ENCODE data around the gene POFUT2.

Gene POFUT2

DNA sequence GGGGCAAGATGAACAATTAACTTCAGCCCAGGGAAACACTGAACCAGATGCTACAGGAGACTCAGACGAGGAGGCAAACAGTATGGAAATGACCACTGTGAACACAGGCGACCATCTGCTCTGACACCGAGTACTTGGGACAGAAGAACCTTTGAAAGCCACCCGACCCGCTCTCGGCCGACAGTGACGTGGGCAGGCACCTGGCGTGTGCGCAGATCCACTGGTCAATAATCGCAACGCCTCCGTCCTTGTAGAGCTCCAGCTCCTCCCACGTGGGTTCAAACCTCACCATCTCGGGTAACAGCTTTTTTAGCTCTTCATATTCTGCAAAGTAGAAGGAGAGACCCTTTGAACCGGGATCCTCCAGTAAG is 20.3 kb downstream of the POFUT2 start:
- H3K27me3 ChIP-seq (ENCODE audit: insufficient read depth, low read length): no peaks in the 10 kb centered on the region
- no peak for TF ChIP-seq EZH2 (IDR thresholded peaks at IDR 0.05; ENCODE audit: borderline replicate concordance, low read length)
- TF ChIP-seq, protein P1, sequence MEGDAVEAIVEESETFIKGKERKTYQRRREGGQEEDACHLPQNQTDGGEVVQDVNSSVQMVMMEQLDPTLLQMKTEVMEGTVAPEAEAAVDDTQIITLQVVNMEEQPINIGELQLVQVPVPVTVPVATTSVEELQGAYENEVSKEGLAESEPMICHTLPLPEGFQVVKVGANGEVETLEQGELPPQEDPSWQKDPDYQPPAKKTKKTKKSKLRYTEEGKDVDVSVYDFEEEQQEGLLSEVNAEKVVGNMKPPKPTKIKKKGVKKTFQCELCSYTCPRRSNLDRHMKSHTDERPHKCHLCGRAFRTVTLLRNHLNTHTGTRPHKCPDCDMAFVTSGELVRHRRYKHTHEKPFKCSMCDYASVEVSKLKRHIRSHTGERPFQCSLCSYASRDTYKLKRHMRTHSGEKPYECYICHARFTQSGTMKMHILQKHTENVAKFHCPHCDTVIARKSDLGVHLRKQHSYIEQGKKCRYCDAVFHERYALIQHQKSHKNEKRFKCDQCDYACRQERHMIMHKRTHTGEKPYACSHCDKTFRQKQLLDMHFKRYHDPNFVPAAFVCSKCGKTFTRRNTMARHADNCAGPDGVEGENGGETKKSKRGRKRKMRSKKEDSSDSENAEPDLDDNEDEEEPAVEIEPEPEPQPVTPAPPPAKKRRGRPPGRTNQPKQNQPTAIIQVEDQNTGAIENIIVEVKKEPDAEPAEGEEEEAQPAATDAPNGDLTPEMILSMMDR (IDR thresholded peaks at IDR 0.05; ENCODE audit: low read length): no peak
- H3K36me3 ChIP-seq (ENCODE audit: insufficient read depth, low read length): peaks cover 72% of the 10 kb centered on the region
- H3K4me2 ChIP-seq (ENCODE audit: low read length): no peak overlapping the region
- no peak overlapping the region for H3K9ac ChIP-seq (ENCODE audit: low read length)
- H3K9me2 ChIP-seq (ENCODE audit: low read depth, low read length): no peaks in the 10 kb centered on the region
- H3F3A ChIP-seq (ENCODE audit: insufficient read depth, low read length): no peaks in the 10 kb centered on the region
- 0 out of 2 replicates have a peak, but pooled peaks cover 4% of the 10 kb centered on the region for H3K9me3 ChIP-seq (ENCODE audit: low read length)
- H3K4me1 ChIP-seq (ENCODE audit: insufficient read depth, low read length, severe bottlenecking): peaks cover 4% of the 10 kb centered on the region
- H2AFZ ChIP-seq (ENCODE audit: low read length): no peak overlapping the region
- H3K79me2 ChIP-seq (ENCODE audit: insufficient read depth, low read length): no peaks in the 10 kb centered on the region
- no peaks in the 10 kb centered on the region for H4K20me1 ChIP-seq (ENCODE audit: insufficient read depth, low read length)
- no peak overlapping the region for H3K4me3 ChIP-seq (ENCODE audit: low read depth, low read length, poor library complexity, severe bottlenecking)
- no peak overlapping the region for H3K27ac ChIP-seq (ENCODE audit: low read depth, low read length, poor library complexity, severe bottlenecking)

DNA sequence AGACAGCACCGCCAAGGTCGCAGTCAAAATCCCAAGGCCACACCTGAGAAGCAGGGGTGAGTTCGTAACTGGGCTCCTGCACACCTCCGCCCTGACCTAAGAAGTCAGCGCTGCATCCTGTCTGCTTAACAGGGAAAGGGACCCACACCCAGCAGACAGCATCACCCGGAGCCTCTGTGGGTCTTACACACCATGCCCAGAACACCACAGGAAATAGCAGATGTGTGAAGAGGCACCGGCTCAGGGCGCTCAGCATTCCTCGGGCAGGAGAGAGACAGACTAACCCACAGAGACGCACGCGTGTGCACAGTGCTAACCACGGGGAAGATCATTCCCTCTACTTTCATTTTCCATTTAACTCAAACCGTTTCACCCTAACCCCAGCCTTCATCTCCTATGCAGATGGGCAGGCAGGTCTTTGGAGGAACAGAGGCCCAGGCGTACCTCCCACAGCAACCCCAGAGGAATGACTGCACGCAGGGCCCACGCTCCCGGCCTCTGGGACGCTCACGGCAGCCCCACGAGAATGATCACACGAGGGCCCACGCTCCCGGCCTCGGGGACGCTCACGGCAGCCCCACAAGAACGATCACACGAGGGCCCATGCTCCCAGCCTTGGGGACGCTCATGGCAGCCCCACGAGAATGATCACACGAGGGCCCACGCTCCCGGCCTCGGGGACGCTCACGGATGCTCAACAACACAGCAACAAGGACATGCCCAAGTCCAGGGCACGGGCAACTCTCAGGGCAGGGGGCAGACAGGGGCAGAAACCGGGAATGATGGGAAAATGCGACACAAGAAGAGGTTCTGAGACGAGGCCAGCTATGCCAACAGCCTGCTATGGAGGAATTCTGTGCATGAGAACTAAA is 20.9 kb downstream of the POFUT2 start:
- no peak overlapping the region for H3K4me2 ChIP-seq (ENCODE audit: low read length)
- H3K79me2 ChIP-seq (ENCODE audit: insufficient read depth, low read length): no peaks in the 10 kb centered on the region
- no peak overlapping the region for H3K4me3 ChIP-seq (ENCODE audit: low read depth, low read length, poor library complexity, severe bottlenecking)
- H3K9me2 ChIP-seq (ENCODE audit: low read depth, low read length): no peaks in the 10 kb centered on the region
- H3K4me1 ChIP-seq (ENCODE audit: insufficient read depth, low read length, severe bottlenecking): peaks cover 8% of the 10 kb centered on the region
- TF ChIP-seq, protein P1 (IDR thresholded peaks at IDR 0.05; ENCODE audit: low read length): no peak
- no peak for TF ChIP-seq EZH2 (IDR thresholded peaks at IDR 0.05; ENCODE audit: borderline replicate concordance, low read length)
- no peaks in the 10 kb centered on the region for H3K27me3 ChIP-seq (ENCODE audit: insufficient read depth, low read length)
- peaks cover 66% of the 10 kb centered on the region for H3K36me3 ChIP-seq (ENCODE audit: insufficient read depth, low read length)
- no peak overlapping the region for H3K9ac ChIP-seq (ENCODE audit: low read length)
- no peaks in the 10 kb centered on the region for H4K20me1 ChIP-seq (ENCODE audit: insufficient read depth, low read length)
- no peak overlapping the region for H2AFZ ChIP-seq (ENCODE audit: low read length)
- no peaks in the 10 kb centered on the region for H3F3A ChIP-seq (ENCODE audit: insufficient read depth, low read length)
- no peak overlapping the region for H3K27ac ChIP-seq (ENCODE audit: low read depth, low read length, poor library complexity, severe bottlenecking)
- H3K9me3 ChIP-seq (ENCODE audit: low read length): 0 out of 2 replicates have a peak, but pooled peaks cover 3% of the 10 kb centered on the region

DNA sequence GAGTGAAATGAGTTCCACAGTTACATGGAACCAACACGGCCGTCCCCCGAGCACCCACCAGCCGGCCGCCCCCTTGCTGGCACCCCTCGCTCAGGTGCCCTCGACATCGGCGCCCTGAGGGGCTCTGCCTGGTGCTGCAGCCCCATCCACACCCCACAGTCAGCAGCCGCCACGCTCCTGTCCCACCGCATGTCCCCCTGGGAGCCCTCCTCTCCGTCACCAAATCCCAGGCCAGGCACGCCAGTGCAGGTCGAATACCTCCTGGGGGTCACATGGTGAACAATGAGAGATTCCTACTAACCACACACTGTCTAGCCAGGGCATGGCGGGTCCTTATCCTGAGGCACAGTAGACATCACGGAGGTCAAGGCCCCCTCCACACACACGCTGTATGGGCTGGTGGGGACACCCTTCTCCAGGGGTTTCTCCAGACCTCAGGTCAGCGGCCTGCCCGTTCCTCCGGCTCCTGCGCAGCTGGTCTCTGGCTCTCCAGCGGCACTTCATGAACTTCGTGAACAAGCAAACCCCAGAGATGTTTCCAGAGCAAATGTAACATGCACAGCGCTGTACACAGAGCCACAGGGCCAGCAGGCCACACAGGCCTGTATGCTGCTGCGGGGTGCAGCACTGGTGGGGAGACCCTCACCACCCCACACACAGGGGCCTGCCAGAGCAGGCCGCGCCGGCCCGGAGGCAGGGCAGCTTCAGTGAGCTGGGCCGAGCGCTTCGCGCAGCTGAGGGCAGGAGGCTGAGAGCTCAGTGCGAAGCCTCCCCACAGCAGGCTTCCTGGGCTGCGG is 21.8 kb downstream of the POFUT2 start:
- TF ChIP-seq, protein P1 (IDR thresholded peaks at IDR 0.05; ENCODE audit: low read length): no peak
- no peak for TF ChIP-seq EZH2 (IDR thresholded peaks at IDR 0.05; ENCODE audit: borderline replicate concordance, low read length)
- no peak overlapping the region for H3K4me2 ChIP-seq (ENCODE audit: low read length)
- H3K4me1 ChIP-seq (ENCODE audit: insufficient read depth, low read length, severe bottlenecking): peaks cover 8% of the 10 kb centered on the region

More for the DNA sequence above, 21.8 kb downstream of the POFUT2 start:
- Histone ChIP-seq H3K79me2 (ENCODE audit: insufficient read depth, low read length) (no peaks in the 10 kb centered on the region), H3K9me2 (ENCODE audit: low read depth, low read length) (no peaks in the 10 kb centered on the region), H3F3A (ENCODE audit: insufficient read depth, low read length) (no peaks in the 10 kb centered on the region), H4K20me1 (ENCODE audit: insufficient read depth, low read length) (no peaks in the 10 kb centered on the region), H3K27ac (ENCODE audit: low read depth, low read length, poor library complexity, severe bottlenecking) (no peak overlapping the region), H3K27me3 (ENCODE audit: insufficient read depth, low read length) (no peaks in the 10 kb centered on the region), H3K36me3 (ENCODE audit: insufficient read depth, low read length) (peaks cover 58% of the 10 kb centered on the region), H3K4me3 (ENCODE audit: low read depth, low read length, poor library complexity, severe bottlenecking) (no peak overlapping the region), H3K9ac (ENCODE audit: low read length) (no peak overlapping the region), H2AFZ (ENCODE audit: low read length) (no peak overlapping the region), H3K9me3 (ENCODE audit: low read length) (0 out of 2 replicates have a peak, but pooled peaks cover 3% of the 10 kb centered on the region)

Measured in OCI-LY1 (cell line).